NCI-H526 (cell line): ENCODE measurements around the gene H19.

Experiments
- DNase-seq, 2 experiments: peaks; one replicate each; lab custom pipeline; 2025; lab: John Stamatoyannopoulos, UW

H19 gene

GRCh38 chr11:1997755-1998154 lies at the start of gene H19:
Gene H19, minus strand, starts transcription at chr11:1997842.
- DNase-seq = no peak

DNA sequence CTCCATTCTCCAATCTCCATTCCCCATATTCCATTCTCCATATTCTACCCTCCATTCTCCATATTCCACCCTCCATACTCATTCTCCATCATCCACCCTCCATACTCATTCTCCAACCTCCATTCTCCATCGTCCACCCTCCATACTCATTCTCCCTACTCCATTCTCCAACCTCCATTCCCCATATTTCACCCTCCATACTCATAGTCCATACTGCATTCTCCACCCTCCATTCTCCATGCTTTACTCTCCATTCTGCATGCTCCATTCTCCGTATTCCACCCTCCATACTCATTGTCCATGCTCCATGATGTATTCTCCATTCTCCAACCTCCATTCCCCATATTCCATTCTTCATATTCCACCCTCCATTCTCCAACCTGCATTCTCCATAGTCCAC lies 44.3 kb upstream of the H19 start:
- DNase-seq = no peak

- no peak for DNase-seq
Observed at GRCh38 chr11:2041153-2041552, 43.5 kb upstream of the H19 start.

GRCh38 chr11:2039198-2039759 lies 41.6 kb upstream of the H19 start:
- DNase-seq = no peak

DNA sequence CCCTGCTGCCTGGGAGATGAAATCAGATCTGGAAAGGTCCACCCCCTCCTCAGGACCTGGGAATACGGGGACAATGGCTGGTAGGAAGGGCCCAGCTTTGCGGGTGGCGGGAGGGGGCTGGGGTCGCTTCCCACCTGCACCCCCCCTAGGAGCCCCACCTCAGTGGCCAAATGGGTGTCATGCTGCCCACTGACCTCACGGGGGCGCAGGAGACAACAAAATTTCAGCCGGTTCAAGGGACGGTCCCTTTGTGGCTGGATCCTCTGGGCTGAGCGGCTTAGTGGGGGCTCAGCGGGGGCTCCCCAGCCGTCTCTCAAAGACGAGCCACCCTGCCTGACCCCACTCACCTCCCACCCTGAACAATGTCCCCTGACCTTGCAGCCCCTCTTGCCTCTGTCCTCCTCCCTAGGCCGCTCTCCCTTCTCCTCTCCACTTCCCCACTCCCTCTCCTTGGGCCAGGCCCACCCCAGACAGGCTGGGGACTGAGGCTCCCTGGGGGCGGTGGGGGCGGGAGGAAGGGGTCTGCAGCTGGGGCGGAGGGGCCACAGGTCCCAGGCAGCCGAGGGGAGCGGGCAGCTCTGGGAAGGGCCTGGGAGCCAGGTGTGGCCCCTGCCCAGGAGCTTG lies 39.3 kb upstream of the H19 start:
- no peak for DNase-seq

DNA sequence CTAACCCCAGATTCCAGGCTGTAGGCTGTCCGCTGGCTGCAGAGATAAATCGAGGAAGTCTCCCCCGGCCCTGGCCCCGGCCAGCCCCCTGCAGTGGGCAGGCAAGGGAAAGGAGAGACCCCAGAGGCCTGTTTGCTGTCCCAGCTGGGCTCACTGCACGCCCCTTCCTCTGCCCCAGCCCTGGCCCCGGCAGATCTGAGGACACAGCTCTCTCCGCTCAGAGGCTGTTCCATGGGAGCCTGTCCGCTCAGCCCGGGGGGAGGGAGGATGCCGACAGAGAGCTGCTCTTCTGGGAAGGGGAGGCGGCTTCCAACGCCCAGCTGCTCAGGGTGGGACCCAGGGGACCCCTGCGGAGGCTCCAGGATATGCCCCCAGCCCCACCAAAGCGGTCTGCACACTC lies 37.7 kb upstream of the H19 start:
- no peak for DNase-seq

DNA sequence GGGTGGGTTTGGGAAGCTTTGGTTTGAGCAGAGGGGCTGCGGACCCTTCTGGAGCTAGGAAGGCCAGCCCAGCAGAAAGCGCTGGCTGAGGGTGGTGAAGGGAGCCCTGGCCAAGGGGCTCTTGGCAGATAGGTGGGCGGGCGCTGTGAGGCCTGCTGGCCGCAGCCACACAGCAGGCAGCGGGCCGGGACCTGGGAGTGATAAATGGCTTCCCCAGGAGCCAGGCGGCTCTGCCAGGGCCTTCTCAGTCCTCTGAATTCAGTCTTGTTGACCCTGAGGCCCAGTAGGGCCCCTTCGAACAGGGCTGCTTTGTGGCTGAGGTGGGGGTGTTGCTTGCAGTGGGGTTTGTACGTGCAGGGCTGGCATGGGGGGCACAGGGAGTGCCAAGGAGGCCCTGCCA lies 33.4 kb upstream of the H19 start:
- no peak for DNase-seq

GRCh38 chr11:2027708-2028107 lies 30.1 kb upstream of the H19 start:
- no peak for DNase-seq

GRCh38 chr11:2015025-2015424 lies 17.4 kb upstream of the H19 start:
- no peak for DNase-seq

DNA sequence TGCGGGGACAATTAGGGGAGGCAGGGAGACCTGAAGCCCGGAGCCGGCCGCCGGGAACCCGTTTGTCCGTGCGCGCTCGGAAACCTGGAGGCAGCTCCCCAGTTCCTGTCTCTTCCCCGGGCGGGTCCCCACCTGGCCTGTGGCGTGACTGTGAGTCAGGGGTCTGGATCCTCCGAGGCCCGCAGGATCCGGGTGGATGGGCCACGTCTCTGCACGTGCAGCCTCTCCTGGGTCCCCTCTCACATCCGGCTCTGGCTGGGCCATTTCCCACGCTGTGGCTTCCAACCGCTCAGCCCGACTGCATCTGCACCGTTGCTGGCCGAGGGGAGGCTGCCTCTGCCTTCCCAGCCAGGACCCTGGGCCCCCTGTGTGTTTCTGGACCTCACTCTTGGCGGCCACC lies 14.8 kb upstream of the H19 start:
- no peak for DNase-seq

DNA sequence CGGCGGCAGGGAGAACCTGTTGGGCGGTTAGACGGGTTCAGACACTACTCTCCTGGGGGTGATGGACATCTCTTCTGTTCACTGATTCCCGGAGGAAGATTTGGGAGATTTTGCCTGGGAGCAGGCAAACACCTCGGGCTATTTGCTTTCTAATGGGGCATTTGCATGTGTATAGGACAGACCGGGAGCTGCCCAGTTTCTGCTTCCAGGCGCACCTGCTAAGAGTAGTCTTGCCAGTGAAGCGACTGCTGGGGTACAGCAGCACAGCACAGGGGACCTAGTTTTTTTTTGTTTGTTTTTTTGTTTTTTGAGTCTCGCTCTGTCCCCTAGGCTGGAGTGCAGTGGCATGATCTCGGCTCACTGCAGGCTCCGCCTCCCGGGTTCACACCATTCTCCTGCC lies 6.8 kb upstream of the H19 start:
- no peak for DNase-seq

- DNase-seq = no peak
Observed at GRCh38 chr11:2002807-2003206, 5.2 kb upstream of the H19 start.

DNA sequence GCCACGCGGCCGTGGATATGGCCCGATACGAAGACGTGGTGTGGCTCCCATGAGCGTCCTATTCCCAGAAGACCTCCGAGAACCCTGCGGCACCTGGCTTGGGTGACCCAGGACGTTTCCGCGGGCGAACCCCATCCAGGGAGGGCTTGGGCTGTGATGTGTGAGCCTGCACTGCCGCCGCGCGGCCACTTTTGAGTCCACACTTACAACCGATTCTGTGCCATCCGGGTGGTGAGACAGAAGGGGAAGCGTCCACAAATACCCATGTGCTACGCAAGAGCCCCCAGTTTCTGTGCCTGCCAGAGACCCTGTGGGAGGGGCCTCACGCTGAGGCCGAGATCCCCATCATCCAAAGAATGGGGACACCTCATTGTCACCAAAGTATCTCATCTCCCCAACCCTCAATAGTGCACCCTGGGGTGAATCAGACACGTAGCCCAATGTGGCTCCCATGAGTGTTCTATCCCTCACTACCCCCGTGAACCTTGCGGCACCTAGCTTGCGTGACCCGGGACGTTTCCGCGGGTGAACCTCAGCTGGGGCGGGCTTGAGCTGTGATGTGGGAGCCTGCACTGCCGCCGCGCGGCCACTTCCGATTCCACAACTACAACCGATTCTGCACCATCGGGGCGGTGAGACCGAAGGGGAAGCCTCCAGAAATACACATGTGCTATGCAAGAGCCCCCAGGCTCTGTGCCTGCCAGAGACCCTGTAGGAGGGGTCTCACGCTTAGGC lies 4.6 kb upstream of the H19 start:
- DNase-seq = no peak

DNA sequence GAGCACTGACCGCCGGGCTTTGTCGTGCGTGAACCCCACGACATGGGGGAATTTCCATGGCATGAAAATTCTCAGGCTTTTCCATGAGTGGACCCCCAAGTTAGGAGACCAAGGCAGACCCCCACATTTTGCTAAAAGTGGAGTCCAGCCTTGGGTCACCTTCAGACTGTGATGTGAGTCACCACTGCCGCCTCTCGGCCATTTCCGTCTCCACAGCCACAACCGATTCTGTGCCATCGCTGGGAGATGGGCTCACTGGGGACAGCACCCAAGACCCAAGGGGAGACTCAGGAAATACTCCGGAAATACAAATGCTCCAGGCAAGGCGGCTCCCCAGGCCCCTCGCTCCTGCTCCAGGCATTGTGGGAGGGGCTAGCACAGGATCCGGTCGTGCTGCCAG lies 1.2 kb upstream of the H19 start:
- DNase-seq = no peak

DNA sequence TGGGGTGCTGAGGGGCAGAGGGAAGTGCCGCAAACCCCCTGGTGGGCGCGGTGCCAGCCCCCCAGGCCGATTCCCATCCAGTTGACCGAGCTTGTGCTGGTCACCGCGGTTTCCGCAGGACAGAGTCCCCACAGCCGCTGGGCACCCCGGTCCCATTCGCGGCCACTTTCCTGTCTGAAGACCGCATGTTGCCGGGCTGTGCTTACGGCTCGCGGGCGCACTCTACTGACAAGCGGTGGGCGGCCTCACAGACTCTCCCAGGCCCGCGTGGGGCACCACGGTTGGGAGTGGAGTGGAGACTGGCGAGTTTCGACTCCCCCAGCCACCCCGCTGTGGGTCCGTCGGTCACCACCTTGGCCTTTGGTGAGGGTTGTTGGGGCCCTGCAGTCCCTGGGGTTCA lies 648 bp upstream of the H19 start:
- no peak for DNase-seq

DNA sequence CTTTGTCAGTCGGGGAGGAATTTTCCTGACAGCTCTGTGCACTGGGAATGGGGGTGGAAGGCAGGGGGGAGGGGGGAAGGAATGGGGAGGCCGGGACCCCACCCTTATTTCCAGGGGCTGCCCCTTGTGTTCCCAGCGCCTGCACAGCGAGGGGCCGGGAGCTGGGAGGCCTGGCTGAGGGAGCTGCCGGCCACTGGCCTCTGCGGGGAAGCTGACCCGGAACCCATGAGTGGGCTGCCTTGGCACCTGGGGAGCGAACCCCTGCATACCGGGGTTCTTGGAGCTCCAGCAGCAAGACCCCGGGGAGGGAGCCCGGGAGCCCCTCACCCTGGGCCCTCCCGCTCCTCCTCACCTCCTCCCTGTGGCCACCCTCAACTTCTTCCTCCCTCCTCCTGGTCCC lies 3.5 kb downstream of the H19 start:
- DNase-seq = no peak

DNA sequence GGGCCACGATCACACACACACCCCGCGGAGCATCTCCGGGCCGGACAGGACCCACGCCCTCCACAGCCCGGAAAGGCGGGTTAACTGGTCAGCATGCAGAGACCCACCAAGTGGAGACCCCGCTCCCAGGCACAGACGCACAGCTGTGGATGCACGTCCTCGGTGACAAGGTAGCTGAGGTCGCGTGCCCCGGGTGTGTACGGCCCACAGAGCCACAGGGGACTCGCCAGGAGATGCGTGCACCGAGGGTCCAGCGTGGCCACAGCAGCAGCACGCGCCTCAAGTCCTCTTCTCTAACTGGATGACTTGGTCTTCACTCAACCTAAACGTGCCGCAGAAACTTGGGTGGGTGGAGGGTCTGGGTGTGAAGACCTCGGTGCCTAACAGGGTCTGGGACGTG lies 5.5 kb downstream of the H19 start:
- DNase-seq = no peak

GRCh38 chr11:1990872-1991578 lies 6.6 kb downstream of the H19 start:
- no peak for DNase-seq

GRCh38 chr11:1989953-1990352 lies 7.7 kb downstream of the H19 start:
- DNase-seq = no peak

DNA sequence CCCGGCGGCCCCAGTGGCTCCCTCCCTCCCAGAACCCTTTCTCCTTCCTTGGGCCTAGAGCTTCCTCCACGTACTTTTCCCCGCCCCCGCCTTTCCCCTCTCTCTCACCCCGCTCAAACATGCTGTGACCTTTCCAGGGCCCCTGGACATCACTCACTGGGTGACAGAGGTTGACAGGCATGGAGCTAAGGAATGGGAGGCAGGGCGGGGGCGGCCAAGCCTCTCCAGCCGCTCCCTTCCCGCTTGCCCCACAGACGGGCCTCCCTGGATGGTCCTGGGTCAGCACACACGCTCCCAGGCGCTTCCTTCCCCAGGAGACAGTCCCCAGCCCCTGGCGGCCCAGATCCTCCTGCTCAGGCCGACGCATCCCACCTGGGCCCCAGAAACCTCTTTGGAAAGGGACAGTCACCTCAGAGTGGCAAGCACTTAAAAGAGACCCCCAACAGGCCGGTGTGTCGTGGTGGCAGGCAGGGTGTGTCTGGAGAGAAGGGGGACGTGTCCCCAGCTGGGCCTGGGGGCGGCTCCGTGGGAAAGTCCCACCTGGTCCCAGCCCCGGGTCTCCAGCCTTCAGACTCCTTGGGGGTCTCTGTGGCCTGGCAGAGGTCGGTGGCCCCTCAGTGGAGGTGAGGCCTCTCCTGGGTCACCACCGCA lies 8.8 kb downstream of the H19 start:
- no peak for DNase-seq

GRCh38 chr11:1988174-1988573 lies 9.5 kb downstream of the H19 start:
- DNase-seq = no peak

- DNase-seq = no peak
Observed at GRCh38 chr11:1987024-1987423, 10.6 kb downstream of the H19 start.

GRCh38 chr11:1983601-1983961 lies 14.1 kb downstream of the H19 start:
- DNase-seq = no peak
